ENCODE data around the gene RALGAPA2. TPM values are rescaled to one million over a fixed set of nuclear protein-coding genes. Genes with fewer than 3 reads are reported as not detected.

RALGAPA2 gene
- total and polyA plus RNA-seq, 2 donors (not counting 3 experiments of a cell fraction or from before 2014, with no cell fraction given): 10.0 to 46.8 TPM

DNA sequence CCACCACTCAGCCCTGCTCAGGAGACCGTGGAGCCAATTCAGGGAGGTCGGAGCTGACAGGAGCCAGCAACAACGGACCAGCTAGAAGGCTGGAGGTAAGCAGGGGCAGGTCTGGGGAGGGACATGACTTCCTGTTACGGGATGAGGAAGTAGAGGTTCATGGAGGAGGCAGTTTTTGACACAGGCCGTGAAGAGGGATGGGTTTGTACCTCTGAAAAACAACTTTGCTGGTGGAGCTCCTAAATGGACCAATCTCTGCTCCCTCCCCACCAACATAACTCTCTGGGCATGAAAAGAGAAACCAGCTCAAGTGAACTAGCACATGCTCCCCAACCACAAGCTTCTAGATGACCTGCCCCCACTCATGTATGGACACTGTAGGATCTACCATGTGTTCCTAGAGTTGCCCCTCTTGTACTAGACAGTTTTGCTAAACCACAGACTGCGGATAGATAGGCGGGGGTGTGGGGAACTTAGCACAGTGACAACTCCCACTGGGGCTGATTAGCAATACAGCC, 31.4 kb downstream of the RALGAPA2 start:
- no peak for DNase-seq (ENCODE audit: low read depth, low spot score)
- H3K27ac ChIP-seq (ENCODE audit: insufficient read depth, low read depth, low read length): no peak overlapping the region
- H3K79me2 ChIP-seq (ENCODE audit: control insufficient read depth, insufficient read depth, low read length): no peaks in the 10 kb centered on the region
- ChIA-PET POLR2A (no interaction called here), CTCF (interaction anchor here (1.4 to 3.1 kb wide), 2 partner anchors 23 to 144 kb away, joined by 4 to 12 read pairs; no protein-coding TSS in a partner anchor)
- H3K4me1 ChIP-seq (ENCODE audit: control insufficient read depth, extremely low read depth, insufficient read depth, low read length): no peaks in the 10 kb centered on the region
- no peaks in the 10 kb centered on the region for H3K27me3 ChIP-seq (ENCODE audit: control insufficient read depth in 2 of 2, insufficient read depth in 2 of 2, low read length in 2 of 2)
- H4K20me1 ChIP-seq (replicated peaks; ENCODE audit: control insufficient read depth, extremely low read depth, insufficient read depth, low read length): peaks cover 3% of the 10 kb centered on the region
- H3K9me1 ChIP-seq (replicated peaks; ENCODE audit: control insufficient read depth, extremely low read depth, insufficient read depth, low read length): no peaks in the 10 kb centered on the region
- H3K9me3 ChIP-seq (replicated peaks; ENCODE audit: control insufficient read depth, insufficient read depth, low read length): no peaks in the 10 kb centered on the region
- H2AFZ ChIP-seq (ENCODE audit: low read depth, low read length): no peak overlapping the region
- intact Hi-C loops (cut with micrococcal nuclease): no loop called here
- BruUV-seq (replicated peaks): no TSS peak
- no peak overlapping the region for H3K4me2 ChIP-seq (ENCODE audit: insufficient read depth, low read length)
- no peak overlapping the region for H3K9ac ChIP-seq (replicated peaks; ENCODE audit: extremely low read depth, insufficient read depth, low read length)
- TF ChIP-seq EZH2 (IDR thresholded peaks at IDR 0.05; ENCODE audit: borderline replicate concordance, low read depth, low read length, severe bottlenecking) (no peak), JUN (IDR thresholded peaks at IDR 0.05; ENCODE audit: borderline replicate concordance, insufficient read depth, insufficient read length, low read depth) (no peak), POLR2A (IDR thresholded peaks at IDR 0.05; ENCODE audit: low read depth, low read length) (no peak), FOS (IDR thresholded peaks at IDR 0.05; ENCODE audit: borderline replicate concordance, insufficient read depth, low read length) (no peak), POLR2AphosphoS5 (IDR thresholded peaks at IDR 0.05; ENCODE audit: insufficient read depth, low read depth, low read length) (no peak), GATA2 (IDR thresholded peaks at IDR 0.05; ENCODE audit: insufficient read depth, insufficient read length, low read depth, low read length) (no peak), MYC (IDR thresholded peaks at IDR 0.05; ENCODE audit: low read depth, low read length) (no peak), CTCF (IDR thresholded peaks at IDR 0.05; ENCODE audit: extremely low read depth in 1 of 2, insufficient read depth in 1 of 2, low read depth in 1 of 2, low read length in 2 of 2) (no peak)
- TF ChIP-seq, protein P1, sequence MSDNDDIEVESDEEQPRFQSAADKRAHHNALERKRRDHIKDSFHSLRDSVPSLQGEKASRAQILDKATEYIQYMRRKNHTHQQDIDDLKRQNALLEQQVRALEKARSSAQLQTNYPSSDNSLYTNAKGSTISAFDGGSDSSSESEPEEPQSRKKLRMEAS (IDR thresholded peaks at IDR 0.05; ENCODE audit: insufficient read depth, insufficient read length): no peak
- H3K4me3 ChIP-seq (replicated peaks in 1 of 3; ENCODE audit: insufficient read depth in 1 of 3, low read depth in 1 of 3, low read length in 3 of 3): no peak overlapping the region
- dilution Hi-C loops (cut with MboI; ENCODE audit: extremely low pct_ligation_motif_present, low sequenced_read_pairs): no loop called here
- no peaks in the 10 kb centered on the region for H3K36me3 ChIP-seq (ENCODE audit: control insufficient read depth in 2 of 2, extremely low read depth in 1 of 2, insufficient read depth in 2 of 2, low read length in 2 of 2)
- FAIRE-seq: no peak

All from endothelial cell of umbilical vein (primary cell).